ENCODE results near the gene RCAN2. TPM values are rescaled to one million over a fixed set of nuclear protein-coding genes. Genes with fewer than 3 reads are reported as not detected.

The RCAN2 gene
- total RNA-seq, 1 experiment from 2014 or later: not detected

DNA sequence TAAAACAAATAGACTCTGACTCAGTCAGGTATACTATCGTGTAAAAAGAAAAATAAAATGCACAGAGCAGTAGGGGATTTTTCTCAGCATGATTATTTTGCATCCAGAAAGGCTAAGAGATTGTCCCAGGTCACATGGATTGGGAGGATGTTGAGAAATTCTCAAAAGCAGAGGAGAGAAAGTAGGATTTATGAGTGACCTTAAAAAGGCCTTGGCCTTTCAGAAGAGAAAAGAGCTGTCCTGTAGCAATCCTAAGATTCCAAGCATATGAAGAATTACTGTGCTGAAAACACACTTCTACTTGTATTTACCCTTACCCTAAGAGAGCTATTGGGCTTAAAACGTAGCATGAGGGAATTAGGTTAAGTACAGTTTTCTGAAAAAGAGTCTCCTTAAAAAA, 170.7 kb downstream of the RCAN2 start:
- Histone ChIP-seq H3K27me3 (replicated peaks; ENCODE audit: insufficient read depth, low read depth, low read length, poor library complexity) (peaks cover 4% of the 10 kb centered on the region), H3K9me3 (ENCODE audit: low read depth, low read length, poor library complexity, severe bottlenecking) (no peaks in the 10 kb centered on the region), H3K4me1 (ENCODE audit: insufficient read depth, low read length, poor library complexity, severe bottlenecking) (no peaks in the 10 kb centered on the region), H3K4me3 (ENCODE audit: low read depth, low read length, poor library complexity, severe bottlenecking) (no peak overlapping the region), H3K27ac (ENCODE audit: low read depth, low read length, poor library complexity, severe bottlenecking) (no peak overlapping the region), H3K36me3 (ENCODE audit: insufficient read depth, low read length, poor library complexity, severe bottlenecking) (no peaks in the 10 kb centered on the region)
- TF ChIP-seq EZH2 (IDR thresholded peaks at IDR 0.05; ENCODE audit: borderline replicate concordance, low read depth, low read length, poor library complexity, severe bottlenecking): no peak
- no peak for TF ChIP-seq CTCF (conservative IDR thresholded peaks at IDR 0.05; ENCODE audit: low read depth, low read length)
- intact Hi-C loops (cut with micrococcal nuclease; ENCODE audit: unreplicated experiment): no loop called here
- no TSS peak for BruUV-seq (replicated peaks)
- no peak for DNase-seq (ENCODE audit: low spot score)
- CTCF ChIA-PET: no interaction called here
- POLR2A ChIA-PET (ENCODE audit: low non-redundant PET): interaction anchor here (0.7 kb wide), 1 partner anchor 72 kb away, joined by 3 read pairs; no protein-coding TSS in a partner anchor

DNA sequence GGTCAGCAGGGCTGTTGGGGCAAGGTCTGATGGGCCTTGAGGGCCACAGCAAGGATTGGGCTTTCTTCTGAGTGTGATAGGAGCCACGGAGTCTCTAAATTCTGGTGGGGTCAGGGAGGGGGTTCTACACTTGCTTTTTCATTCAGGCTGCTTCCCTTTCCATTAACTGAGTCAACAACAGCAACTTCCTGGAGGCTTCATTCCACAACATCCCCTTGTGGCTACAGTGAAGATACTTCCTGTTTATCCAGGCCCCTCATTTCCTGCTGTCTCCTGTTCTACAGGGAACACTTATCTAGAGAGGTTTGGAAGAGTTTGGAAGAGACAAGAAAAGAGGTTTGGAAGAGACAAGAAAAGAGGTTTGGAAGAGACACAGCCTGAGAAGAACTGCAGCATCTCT, 175.7 kb downstream of the RCAN2 start:
- intact Hi-C loops (cut with micrococcal nuclease; ENCODE audit: unreplicated experiment): no loop called here
- H3K27ac ChIP-seq (ENCODE audit: low read depth, low read length, poor library complexity, severe bottlenecking): no peak overlapping the region
- DNase-seq (ENCODE audit: low spot score): no peak
- H3K4me3 ChIP-seq (ENCODE audit: low read depth, low read length, poor library complexity, severe bottlenecking): no peak overlapping the region
- peaks cover 18% of the 10 kb centered on the region for H3K27me3 ChIP-seq (replicated peaks; ENCODE audit: insufficient read depth, low read depth, low read length, poor library complexity)
- BruUV-seq (replicated peaks): no TSS peak
- no peaks in the 10 kb centered on the region for H3K4me1 ChIP-seq (ENCODE audit: insufficient read depth, low read length, poor library complexity, severe bottlenecking)
- H3K9me3 ChIP-seq (ENCODE audit: low read depth, low read length, poor library complexity, severe bottlenecking): no peaks in the 10 kb centered on the region
- CTCF ChIA-PET: no interaction called here
- no peaks in the 10 kb centered on the region for H3K36me3 ChIP-seq (ENCODE audit: insufficient read depth, low read length, poor library complexity, severe bottlenecking)
- POLR2A ChIA-PET (ENCODE audit: low non-redundant PET): no interaction called here
- TF ChIP-seq CTCF (conservative IDR thresholded peaks at IDR 0.05; ENCODE audit: low read depth, low read length): no peak
- TF ChIP-seq EZH2 (IDR thresholded peaks at IDR 0.05; ENCODE audit: borderline replicate concordance, low read depth, low read length, poor library complexity, severe bottlenecking): no peak

GRCh38 chr6:46312654-46313053, 178.6 kb downstream of the RCAN2 start:
- H3K4me3 ChIP-seq (ENCODE audit: low read depth, low read length, poor library complexity, severe bottlenecking): no peak overlapping the region
- BruUV-seq (replicated peaks): no TSS peak
- H3K27me3 ChIP-seq (replicated peaks; ENCODE audit: insufficient read depth, low read depth, low read length, poor library complexity): peaks cover 18% of the 10 kb centered on the region
- CTCF ChIA-PET: no interaction called here
- H3K4me1 ChIP-seq (ENCODE audit: insufficient read depth, low read length, poor library complexity, severe bottlenecking): no peaks in the 10 kb centered on the region
- H3K9me3 ChIP-seq (ENCODE audit: low read depth, low read length, poor library complexity, severe bottlenecking): no peaks in the 10 kb centered on the region
- intact Hi-C loops (cut with micrococcal nuclease; ENCODE audit: unreplicated experiment): no loop called here
- H3K36me3 ChIP-seq (ENCODE audit: insufficient read depth, low read length, poor library complexity, severe bottlenecking): no peaks in the 10 kb centered on the region
- POLR2A ChIA-PET (ENCODE audit: low non-redundant PET): no interaction called here
- TF ChIP-seq CTCF (conservative IDR thresholded peaks at IDR 0.05; ENCODE audit: low read depth, low read length): no peak
- TF ChIP-seq EZH2 (IDR thresholded peaks at IDR 0.05; ENCODE audit: borderline replicate concordance, low read depth, low read length, poor library complexity, severe bottlenecking): no peak
- DNase-seq (ENCODE audit: low spot score): no peak
- no peak overlapping the region for H3K27ac ChIP-seq (ENCODE audit: low read depth, low read length, poor library complexity, severe bottlenecking)

All from A673 (cell line).